OCI-LY7 (cell line): ENCODE data around the gene ELK4. TPM values are rescaled to one million over a fixed set of nuclear protein-coding genes. Genes with fewer than 3 reads are reported as not detected.

Experiments
- BruUV-seq: library from RNA; stranded (reverse); fragments of 400-500 nt; replicated peaks from 2 replicates; lab custom pipeline; 2021; lab: Mats Ljungman, UMichigan
- CTCF ChIA-PET: fragments of 300-600 bp; sonication (Branson Sonifier 250); formaldehyde crosslinking; loops from one replicate; lab custom pipeline; 2022; ENCODE audit warnings: antibody characterized with exemption; ENCODE audit not compliant: unreplicated experiment; lab: Charles Lee
- POLR2A ChIA-PET: fragments of 300-600 bp; sonication (Branson Sonifier 250); formaldehyde crosslinking; loops from one replicate; lab custom pipeline; 2022; ENCODE audit warnings: antibody characterized with exemption; lab: Charles Lee
- DNase-seq: peaks from one replicate; pipeline ENCODE4 v3.0.0-alpha.2; 2015; ENCODE audit warnings: low spot score
- H2AFZ ChIP-seq: fragments of 200-600 bp; sonication (generic), shearing (Covaris generic); 2 replicates; pipeline ENCODE4 v1.6.1; 2014; ENCODE audit warnings: mild to moderate bottlenecking, antibody characterized with exemption, low read length, moderate library complexity
- H3K27ac ChIP-seq: fragments of 200-600 bp; sonication (generic); 2 replicates; pipeline ENCODE4 v1.5.1; 2014; ENCODE audit warnings: mixed run types, low read depth, mild to moderate bottlenecking, moderate library complexity, low read length, inconsistent platforms; ENCODE audit not compliant: poor library complexity, severe bottlenecking
- H3K36me3 ChIP-seq: fragments of 200-600 bp; sonication (generic); 2 replicates; pipeline ENCODE4 v1.6.1; 2014; ENCODE audit warnings: mild to moderate bottlenecking, antibody characterized with exemption, low read length, moderate library complexity, mixed read lengths; ENCODE audit not compliant: insufficient read depth
- H3K4me1 ChIP-seq: fragments of 200-600 bp; sonication (generic); 2 replicates; pipeline ENCODE4 v1.5.1; 2014; ENCODE audit warnings: mild to moderate bottlenecking, low read length; ENCODE audit not compliant: insufficient read depth, poor library complexity, severe bottlenecking
- H3K4me2 ChIP-seq: fragments of 200-600 bp; sonication (generic); 2 replicates; pipeline ENCODE4 v1.6.1; 2014; ENCODE audit warnings: mild to moderate bottlenecking, low read length
- H3K4me3 ChIP-seq: fragments of 200-600 bp; sonication (generic); 2 replicates; pipeline ENCODE4 v1.5.1; 2014; ENCODE audit warnings: mild to moderate bottlenecking, low read depth, low read length; ENCODE audit not compliant: poor library complexity, severe bottlenecking
- H3K79me2 ChIP-seq: fragments of 200-600 bp; sonication (generic); 2 replicates; pipeline ENCODE4 v1.6.1; 2016; ENCODE audit warnings: low read depth, mild to moderate bottlenecking, low read length, moderate library complexity, mixed read lengths; ENCODE audit not compliant: insufficient read depth
- H3K9me2 ChIP-seq: fragments of 200-600 bp; sonication (generic); 2 replicates; pipeline ENCODE4 v1.6.1; 2016; ENCODE audit warnings: mild to moderate bottlenecking, low read length, mixed read lengths; ENCODE audit not compliant: insufficient read depth
- H3K9me3 ChIP-seq: fragments of 200-600 bp; sonication (generic); 2 replicates; pipeline ENCODE4 v1.6.1; 2014; ENCODE audit warnings: mild to moderate bottlenecking, mixed run types, low read length, mixed read lengths
- H4K20me1 ChIP-seq: fragments of 200-600 bp; sonication (generic); 2 replicates; pipeline ENCODE4 v1.6.1; 2014; ENCODE audit warnings: mild to moderate bottlenecking, antibody characterized with exemption, low read length, moderate library complexity, mixed read lengths; ENCODE audit not compliant: insufficient read depth
- CTCF ChIP-seq: fragments of 200-600 bp; sonication (generic); conservative IDR thresholded peaks from 2 replicates; pipeline ENCODE4 v1.5.1; 2014; ENCODE audit warnings: mild to moderate bottlenecking, antibody characterized with exemption, low read length, moderate library complexity, mixed read lengths
- EZH2phosphoT487 ChIP-seq: fragments of 200-600 bp; sonication (generic); IDR thresholded peaks from 2 replicates; pipeline ENCODE4 v1.6.1; 2018; ENCODE audit warnings: low read depth, borderline replicate concordance, mild to moderate bottlenecking, mixed run types, antibody characterized with exemption, low read length, moderate library complexity, mixed read lengths
- intact Hi-C: fragments of 100-400 bp; cut with micrococcal nuclease; formaldehyde crosslinking; loops from one replicate; pipeline ENCODE4 v1.10.0; 2022; ENCODE audit not compliant: unreplicated experiment
- total RNA-seq, 2 experiments: library from RNA; depleted of rRNA in 1 of 2; stranded (reverse); fragments of >200 nt in 1 of 2; shearing (Covaris generic) in 1 of 2; gene quantifications; 2 replicates each; pipeline ENCODE4 v1.2.3, GENCODE V29; 2014 to 2022

ELK4 gene
- total RNA-seq, 2 experiments from 2014 or later, result 26.4 to 88.3 TPM

GRCh38 chr1:205576011-205576410 lies 55.8 kb downstream of the ELK4 start:
- H3K4me1 ChIP-seq, result no peaks in the 10 kb centered on the region
- POLR2A ChIA-PET, result no interaction called here
- H3K79me2 ChIP-seq, result no peaks in the 10 kb centered on the region
- DNase-seq, result no peak
- no TSS peak for BruUV-seq
- CTCF ChIA-PET, result no interaction called here
- H3K9me2 ChIP-seq, result no peaks in the 10 kb centered on the region
- H3K9me3 ChIP-seq, result no peaks in the 10 kb centered on the region
- H3K36me3 ChIP-seq, result no peaks in the 10 kb centered on the region
- TF ChIP-seq CTCF (no peak), EZH2phosphoT487 (no peak)
- no peak overlapping the region for H3K4me2 ChIP-seq
- no peak overlapping the region for H3K4me3 ChIP-seq
- intact Hi-C loops, result no loop called here
- H2AFZ ChIP-seq, result no peak overlapping the region
- no peaks in the 10 kb centered on the region for H4K20me1 ChIP-seq
- H3K27ac ChIP-seq, result no peak overlapping the region

GRCh38 chr1:205575294-205575885 lies 56.4 kb downstream of the ELK4 start:
- no peaks in the 10 kb centered on the region for H3K9me3 ChIP-seq
- TF ChIP-seq EZH2phosphoT487, result no peak
- no peak for TF ChIP-seq CTCF
- no peak overlapping the region for H3K4me2 ChIP-seq
- no peak overlapping the region for H3K4me3 ChIP-seq
- BruUV-seq, result no TSS peak
- no peak overlapping the region for H3K27ac ChIP-seq
- H3K4me1 ChIP-seq, result no peaks in the 10 kb centered on the region
- no peaks in the 10 kb centered on the region for H3K79me2 ChIP-seq
- POLR2A ChIA-PET, result interaction anchor here (1.1 kb wide), 1 partner anchor 10 kb away, joined by 3 read pairs; no protein-coding TSS in a partner anchor
- H3K36me3 ChIP-seq, result no peaks in the 10 kb centered on the region
- CTCF ChIA-PET, result no interaction called here
- intact Hi-C loops, result no loop called here
- no peaks in the 10 kb centered on the region for H4K20me1 ChIP-seq
- H3K9me2 ChIP-seq, result no peaks in the 10 kb centered on the region
- H2AFZ ChIP-seq, result no peak overlapping the region
- DNase-seq, result no peak

GRCh38 chr1:205572421-205572820 lies 59.4 kb downstream of the ELK4 start:
- H3K9me3 ChIP-seq, result no peaks in the 10 kb centered on the region
- H2AFZ ChIP-seq, result no peak overlapping the region
- H4K20me1 ChIP-seq, result no peaks in the 10 kb centered on the region
- H3K36me3 ChIP-seq, result no peaks in the 10 kb centered on the region
- BruUV-seq, result no TSS peak
- no peak for DNase-seq
- H3K4me2 ChIP-seq, result no peak overlapping the region
- no peak for TF ChIP-seq CTCF
- no peak for TF ChIP-seq EZH2phosphoT487
- CTCF ChIA-PET, result no interaction called here
- H3K9me2 ChIP-seq, result no peaks in the 10 kb centered on the region
- H3K4me1 ChIP-seq, result no peaks in the 10 kb centered on the region
- no peak overlapping the region for H3K4me3 ChIP-seq
- no peak overlapping the region for H3K27ac ChIP-seq
- POLR2A ChIA-PET, result interaction anchor here (1.2 kb wide), 1 partner anchor 9 kb away, joined by 3 read pairs; no protein-coding TSS in a partner anchor
- H3K79me2 ChIP-seq, result no peaks in the 10 kb centered on the region
- intact Hi-C loops, result no loop called here
